Parathyroid adenoma (tissue), 2 donors: Measurements from ENCODE around the gene TMUB1.

Experiments
- H2AFZ ChIP-seq: fragments of 300-600 bp; sonication (generic); one replicate; pipeline ENCODE4 v1.7.0; 2017; ENCODE audit warnings: antibody characterized with exemption, mild to moderate bottlenecking
- H3K27ac ChIP-seq: fragments of 300-600 bp; sonication (generic); one replicate; pipeline ENCODE4 v1.7.0; 2017
- H3K27me3 ChIP-seq: fragments of 300-600 bp; sonication (generic); one replicate; pipeline ENCODE4 v1.7.0; 2017; ENCODE audit warnings: low read length; ENCODE audit not compliant: control insufficient read depth, insufficient read depth
- H3K36me3 ChIP-seq: fragments of 300-600 bp; sonication (generic); one replicate; pipeline ENCODE4 v1.7.0; 2017; ENCODE audit warnings: low read length; ENCODE audit not compliant: control insufficient read depth, insufficient read depth
- H3K4me1 ChIP-seq: fragments of 300-600 bp; sonication (generic); one replicate; pipeline ENCODE4 v1.7.0; 2017; ENCODE audit warnings: control low read depth
- H3K4me2 ChIP-seq: fragments of 300-600 bp; sonication (generic); one replicate; pipeline ENCODE4 v1.7.0; 2017; ENCODE audit warnings: low read length
- H3K4me3 ChIP-seq: fragments of 300-600 bp; sonication (generic); one replicate; pipeline ENCODE4 v1.7.0; 2017; ENCODE audit warnings: low read depth, low read length
- H3K79me2 ChIP-seq: fragments of 300-600 bp; sonication (generic); one replicate; pipeline ENCODE4 v1.7.0; 2017; ENCODE audit warnings: control low read depth
- H3K9ac ChIP-seq: fragments of 300-600 bp; sonication (generic); one replicate; pipeline ENCODE4 v1.7.0; 2017; ENCODE audit warnings: mild to moderate bottlenecking
- H3K9me3 ChIP-seq: fragments of 300-600 bp; sonication (generic); one replicate; pipeline ENCODE4 v1.7.0; 2017; ENCODE audit warnings: low read length; ENCODE audit not compliant: control insufficient read depth
- TF ChIP-seq, protein P1 (sequence below): fragments of 300-600 bp; sonication (generic); IDR thresholded peaks from one replicate; pipeline ENCODE4 v1.7.0; 2017; ENCODE audit warnings: antibody characterized with exemption, mild to moderate bottlenecking
- donor health status: primary hyperparathyroidism.

TMUB1 gene

DNA sequence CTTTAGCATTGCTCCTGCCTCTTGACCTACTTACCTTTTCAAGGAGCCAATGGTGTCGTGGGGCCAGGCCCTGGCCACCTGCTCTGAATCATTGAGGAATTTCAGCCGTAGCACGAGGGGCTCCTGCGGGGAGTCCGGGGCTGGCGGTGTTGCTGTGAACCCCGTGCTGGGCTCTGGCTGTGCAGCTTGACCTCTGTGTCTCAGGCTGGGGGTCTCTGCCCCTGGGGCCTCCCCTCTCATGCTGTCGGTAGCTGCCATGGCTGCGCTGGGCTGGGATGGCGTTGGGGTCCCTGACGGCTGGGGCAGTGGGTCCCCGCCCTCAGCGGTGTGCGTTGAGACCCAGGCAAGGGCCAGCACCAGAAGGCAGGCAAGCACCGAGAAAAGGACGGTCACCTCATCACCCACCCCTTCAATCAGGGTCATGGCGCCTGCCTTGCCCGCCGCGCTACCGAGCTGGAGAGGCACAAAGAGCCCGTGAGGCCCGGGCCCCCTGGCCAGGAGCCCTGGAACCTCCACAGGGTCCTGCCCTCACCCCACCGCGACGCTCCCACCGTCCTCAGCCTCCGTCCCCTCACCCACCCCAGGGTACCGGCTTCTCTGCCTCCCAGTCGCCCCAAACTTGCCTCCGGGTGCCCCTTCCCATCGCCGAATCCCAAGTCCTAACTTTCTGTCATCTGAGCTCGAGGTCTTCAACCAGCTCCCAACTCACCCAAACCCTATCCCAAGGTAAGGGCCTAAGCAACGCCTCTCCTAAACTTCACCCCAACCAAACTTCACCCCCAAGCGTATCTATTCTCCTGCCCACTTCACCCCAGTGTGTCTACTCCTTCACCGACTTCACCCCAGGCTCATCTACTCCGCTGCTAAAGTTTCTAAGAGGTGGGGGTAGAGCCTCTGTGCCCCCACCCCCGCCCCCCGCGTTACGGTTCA lies 887 bp downstream of the TMUB1 start:
- Histone ChIP-seq H3K9me3 (no peaks in the 10 kb centered on the region), H3K36me3 (no peaks in the 10 kb centered on the region), H3K9ac (no peak overlapping the region), H3K4me1 (peaks cover 31% of the 10 kb centered on the region), H3K4me2 (peak overlapping the region; percentile 96), H3K27me3 (no peaks in the 10 kb centered on the region), H3K27ac (peak overlapping the region; percentile 96), H2AFZ (peak overlapping the region; percentile 77), H3K79me2 (peaks cover 10% of the 10 kb centered on the region), H3K4me3 (peak overlapping the region; percentile 88)
- TF ChIP-seq, protein P1, sequence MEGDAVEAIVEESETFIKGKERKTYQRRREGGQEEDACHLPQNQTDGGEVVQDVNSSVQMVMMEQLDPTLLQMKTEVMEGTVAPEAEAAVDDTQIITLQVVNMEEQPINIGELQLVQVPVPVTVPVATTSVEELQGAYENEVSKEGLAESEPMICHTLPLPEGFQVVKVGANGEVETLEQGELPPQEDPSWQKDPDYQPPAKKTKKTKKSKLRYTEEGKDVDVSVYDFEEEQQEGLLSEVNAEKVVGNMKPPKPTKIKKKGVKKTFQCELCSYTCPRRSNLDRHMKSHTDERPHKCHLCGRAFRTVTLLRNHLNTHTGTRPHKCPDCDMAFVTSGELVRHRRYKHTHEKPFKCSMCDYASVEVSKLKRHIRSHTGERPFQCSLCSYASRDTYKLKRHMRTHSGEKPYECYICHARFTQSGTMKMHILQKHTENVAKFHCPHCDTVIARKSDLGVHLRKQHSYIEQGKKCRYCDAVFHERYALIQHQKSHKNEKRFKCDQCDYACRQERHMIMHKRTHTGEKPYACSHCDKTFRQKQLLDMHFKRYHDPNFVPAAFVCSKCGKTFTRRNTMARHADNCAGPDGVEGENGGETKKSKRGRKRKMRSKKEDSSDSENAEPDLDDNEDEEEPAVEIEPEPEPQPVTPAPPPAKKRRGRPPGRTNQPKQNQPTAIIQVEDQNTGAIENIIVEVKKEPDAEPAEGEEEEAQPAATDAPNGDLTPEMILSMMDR: no peak

DNA sequence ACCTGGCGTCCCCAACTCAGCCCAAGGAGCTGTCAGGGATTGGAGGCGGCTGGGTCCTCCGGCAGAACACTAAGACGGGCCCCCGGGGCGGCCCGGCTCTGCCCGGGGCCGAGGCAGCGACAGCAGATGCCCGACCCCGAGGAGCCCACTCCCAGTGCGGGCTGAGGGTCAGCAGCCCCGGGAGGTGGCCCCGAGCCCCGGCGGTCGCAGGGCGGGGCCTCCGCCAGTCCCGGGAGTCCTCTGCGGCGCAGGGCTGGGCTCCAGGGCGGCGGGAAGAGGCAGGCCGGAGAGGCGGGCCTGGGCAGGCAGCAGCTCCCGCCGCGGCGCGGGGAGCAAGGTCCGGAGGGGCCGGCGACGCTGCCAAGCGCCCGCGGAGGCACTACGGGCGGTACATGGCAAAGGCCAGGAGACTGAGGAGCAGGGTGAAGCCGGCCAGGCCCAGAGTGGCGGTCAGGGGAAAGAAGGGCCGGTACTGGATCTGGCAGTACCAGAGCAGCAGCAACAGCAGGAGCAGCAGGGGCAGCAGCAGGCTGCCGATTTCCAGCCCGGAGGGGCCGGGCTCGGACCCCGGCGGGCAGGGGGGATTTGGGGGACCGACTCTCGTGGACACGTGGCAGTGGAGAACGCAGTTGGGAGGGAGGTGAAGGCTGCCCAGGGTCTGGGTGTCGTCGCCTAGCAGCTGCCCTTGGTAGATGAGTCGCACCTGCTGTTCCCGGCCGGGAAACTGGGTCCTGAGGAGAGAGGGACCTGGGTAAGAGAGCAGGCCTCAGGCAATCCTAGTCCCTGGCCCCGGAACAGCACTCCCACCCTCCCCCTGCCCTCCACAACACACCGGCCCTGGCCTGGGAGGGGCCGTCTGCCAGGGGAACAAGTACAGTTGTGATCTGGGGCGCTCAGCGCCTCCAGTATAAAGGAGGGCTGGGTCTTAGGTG lies 1.9 kb downstream of the TMUB1 start:
- Histone ChIP-seq H2AFZ (peak overlapping the region; percentile 86), H3K79me2 (peaks cover 10% of the 10 kb centered on the region), H3K36me3 (no peaks in the 10 kb centered on the region), H3K4me1 (peaks cover 37% of the 10 kb centered on the region), H3K9me3 (no peaks in the 10 kb centered on the region), H3K4me2 (peak overlapping the region; percentile 98), H3K27me3 (no peaks in the 10 kb centered on the region), H3K9ac (no peak overlapping the region), H3K4me3 (peak overlapping the region; percentile 89), H3K27ac (peak overlapping the region; percentile 96)
- TF ChIP-seq, protein P1: no peak

DNA sequence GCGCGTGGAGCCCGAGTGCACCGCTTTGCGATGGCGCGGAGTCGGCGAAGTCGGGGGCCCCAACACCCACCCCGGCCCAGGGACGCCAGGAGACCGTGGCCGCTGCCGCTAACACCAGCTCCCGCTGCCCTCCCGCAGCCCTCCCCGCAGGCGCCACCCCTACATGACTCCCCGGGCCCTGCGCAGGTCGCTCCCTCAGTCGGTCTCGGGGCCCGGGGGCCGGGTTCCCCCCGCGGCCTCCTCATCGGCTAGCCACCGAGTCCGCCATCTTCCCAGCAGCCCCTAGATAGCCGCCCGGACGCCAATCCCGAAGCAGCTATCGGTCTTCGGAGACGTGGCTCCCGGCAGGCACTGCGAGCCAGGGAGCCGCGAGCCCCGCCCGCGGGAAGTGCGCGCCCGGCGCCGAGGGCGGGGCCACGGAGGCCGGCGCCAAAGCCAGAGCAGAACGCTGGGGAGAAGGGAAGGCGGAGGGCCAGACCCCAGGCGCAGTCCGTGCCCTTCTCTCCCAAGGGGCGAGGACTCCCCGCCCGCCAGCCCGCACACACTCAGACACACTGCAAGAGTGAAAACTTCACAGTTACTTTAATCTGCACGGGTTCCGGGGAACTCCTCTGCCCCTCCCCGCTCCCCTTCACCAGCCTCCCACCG lies 2.6 kb downstream of the TMUB1 start, which contains the start of gene FASTK:
TSS of gene FASTK (minus strand) at position 288 of the 648 bp plus-strand sequence. CDS start at position 245, 43 bp downstream.
- H3K4me1 ChIP-seq: peaks cover 35% of the 10 kb centered on the region
- TF ChIP-seq, protein P1: no peak
- H3K79me2 ChIP-seq: peaks cover 10% of the 10 kb centered on the region

DNA sequence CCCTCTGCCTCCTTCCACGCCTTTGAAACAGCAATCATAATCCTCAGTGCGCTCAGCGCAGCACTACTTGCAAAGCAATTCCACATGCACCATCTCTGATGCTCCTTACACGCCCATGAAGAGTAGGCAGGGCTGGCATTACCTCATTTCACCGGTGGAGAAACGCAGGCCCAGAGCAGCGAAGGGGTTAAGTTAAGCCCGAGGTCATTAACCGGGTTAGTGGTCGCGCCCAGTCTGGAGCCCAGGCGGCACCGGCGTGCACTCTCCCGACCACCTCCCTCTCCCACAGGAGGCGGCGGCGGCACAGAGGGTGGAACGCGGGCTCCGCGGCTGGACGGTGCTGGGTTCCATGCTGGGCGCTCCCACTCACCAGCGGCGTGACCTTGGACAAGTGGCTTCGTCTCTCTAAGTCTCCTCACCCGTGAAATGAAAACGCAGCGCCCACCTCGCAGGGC lies 3.2 kb downstream of the TMUB1 start:
- TF ChIP-seq, protein P1: no peak
- Histone ChIP-seq H3K9ac (peak overlapping the region; percentile 94), H3K4me1 (peaks cover 29% of the 10 kb centered on the region), H3K27me3 (no peaks in the 10 kb centered on the region), H3K27ac (peak overlapping the region; percentile 96), H3K9me3 (no peaks in the 10 kb centered on the region), H3K36me3 (no peaks in the 10 kb centered on the region), H2AFZ (peak overlapping the region; percentile 86), H3K79me2 (peaks cover 10% of the 10 kb centered on the region), H3K4me3 (peak overlapping the region; percentile 89), H3K4me2 (peak overlapping the region; percentile 98)

More for the DNA sequence above, 2.6 kb downstream of the TMUB1 start, which contains the start of gene FASTK:
- H3K27ac ChIP-seq: peak within 1 kb of the TSS; percentile 96
- no peaks in the 10 kb centered on the region for H3K36me3 ChIP-seq
- H3K27me3 ChIP-seq: no peaks in the 10 kb centered on the region
- peak within 1 kb of the TSS; percentile 98 for H3K4me2 ChIP-seq
- H3K9me3 ChIP-seq: no peaks in the 10 kb centered on the region
- H2AFZ ChIP-seq: peak within 1 kb of the TSS; percentile 86
- peak within 1 kb of the TSS; percentile 89 for H3K4me3 ChIP-seq
- peak within 1 kb of the TSS; percentile 94 for H3K9ac ChIP-seq
